A673 (cell line): Measurements from ENCODE around the gene FAM241B. TPM values are rescaled to one million over a fixed set of nuclear protein-coding genes. Genes with fewer than 3 reads are reported as not detected.
A peak's percentile ranks its signal among the peaks of the same experiment; 100 is the strongest.

Source experiments
- BruUV-seq: library from RNA; stranded (reverse); fragments of 400-500 nt; replicated peaks from 2 replicates; lab custom pipeline; 2021; lab: Mats Ljungman, UMichigan
- CTCF ChIA-PET: fragments of 300-600 bp; sonication (Branson Sonifier 250); formaldehyde crosslinking; loops from one replicate; lab custom pipeline; 2022; ENCODE audit warnings: antibody characterized with exemption; lab: Charles Lee
- POLR2A ChIA-PET: fragments of 300-600 bp; sonication (Branson Sonifier 250); formaldehyde crosslinking; loops from one replicate; lab custom pipeline; 2022; ENCODE audit warnings: antibody characterized with exemption; ENCODE audit not compliant: low non-redundant PET; lab: Charles Lee
- DNase-seq: peaks from one replicate; pipeline ENCODE4 v3.0.0-alpha.2; 2015; ENCODE audit warnings: low spot score
- H3K27ac ChIP-seq: fragments of 200-600 bp; sonication (generic); 2 replicates; pipeline ENCODE4 v1.5.1; 2016; ENCODE audit warnings: mixed run types, low read depth, mild to moderate bottlenecking, mixed read lengths, antibody characterized with exemption, low read length; ENCODE audit not compliant: poor library complexity, severe bottlenecking
- H3K27me3 ChIP-seq: fragments of 200-600 bp; sonication (generic); replicated peaks from 2 replicates; pipeline ENCODE4 v1.6.1; 2017; ENCODE audit warnings: mixed run types, low read depth, mild to moderate bottlenecking, mixed read lengths, antibody characterized with exemption, low read length; ENCODE audit not compliant: insufficient read depth, poor library complexity
- H3K36me3 ChIP-seq: fragments of 200-600 bp; sonication (generic); 2 replicates; pipeline ENCODE4 v1.6.1; 2016; ENCODE audit warnings: mixed run types, mild to moderate bottlenecking, mixed read lengths, antibody characterized with exemption, low read length; ENCODE audit not compliant: insufficient read depth, poor library complexity, severe bottlenecking
- H3K4me1 ChIP-seq: fragments of 200-600 bp; sonication (generic); 2 replicates; pipeline ENCODE4 v1.6.1; 2017; ENCODE audit warnings: mixed run types, mild to moderate bottlenecking, mixed read lengths, antibody characterized with exemption, low read length; ENCODE audit not compliant: insufficient read depth, poor library complexity, severe bottlenecking
- H3K4me3 ChIP-seq: fragments of 200-600 bp; sonication (generic); 2 replicates; pipeline ENCODE4 v1.5.1; 2016; ENCODE audit warnings: low read depth, mixed run types, mild to moderate bottlenecking, mixed read lengths, low read length; ENCODE audit not compliant: poor library complexity, severe bottlenecking
- H3K9me3 ChIP-seq: fragments of 200-600 bp; sonication (generic); 2 replicates; pipeline ENCODE4 v1.6.1; 2016; ENCODE audit warnings: mixed run types, low read depth, mild to moderate bottlenecking, mixed read lengths, antibody characterized with exemption, low read length; ENCODE audit not compliant: poor library complexity, severe bottlenecking
- CTCF ChIP-seq: fragments of 300-800, 200-600 bp; sonication (generic); conservative IDR thresholded peaks from 2 replicates; pipeline ENCODE4 v1.5.1; 2017; ENCODE audit warnings: low read depth, mild to moderate bottlenecking, antibody characterized with exemption, low read length, moderate library complexity, mixed read lengths
- EZH2 ChIP-seq: fragments of 200-600 bp; sonication (generic); IDR thresholded peaks from 2 replicates; pipeline ENCODE4 v1.6.1; 2017; ENCODE audit warnings: borderline replicate concordance, low read depth, mild to moderate bottlenecking, mixed read lengths, antibody characterized with exemption, low read length; ENCODE audit not compliant: poor library complexity, severe bottlenecking
- intact Hi-C: fragments of 100-400 bp; cut with micrococcal nuclease; formaldehyde crosslinking; loops from one replicate; pipeline ENCODE4 v1.10.0; 2022; ENCODE audit not compliant: unreplicated experiment
- total RNA-seq: library from RNA; stranded (reverse); gene quantifications from 2 replicates; pipeline ENCODE4 v1.2.3, GENCODE V29; 2021

The FAM241B gene
- total RNA-seq, 1 experiment from 2014 or later = 4.2 TPM

- TF ChIP-seq CTCF (no peak), EZH2 (no peak)
- H3K27ac ChIP-seq = no peak overlapping the region
- no peaks in the 10 kb centered on the region for H3K36me3 ChIP-seq
- BruUV-seq = no TSS peak
- no peaks in the 10 kb centered on the region for H3K4me1 ChIP-seq
- no peak overlapping the region for H3K4me3 ChIP-seq
- ChIA-PET CTCF (interaction anchor here (1.0 to 1.1 kb wide), 2 partner anchors 15 to 271 kb away, joined by 3 to 10 read pairs; no protein-coding TSS in a partner anchor), POLR2A (no interaction called here)
- no peaks in the 10 kb centered on the region for H3K27me3 ChIP-seq
- no peaks in the 10 kb centered on the region for H3K9me3 ChIP-seq
- intact Hi-C loops = loop anchor here (1.0 to 2.0 kb wide), 3 partner anchors 73 to 271 kb away; partner anchors contain the start of gene COL13A1
- no peak for DNase-seq
Observed at GRCh38 chr10:69643779-69644657, 14.0 kb downstream of the FAM241B start.

GRCh38 chr10:69644658-69645295, 14.7 kb downstream of the FAM241B start:
- no TSS peak for BruUV-seq
- H3K27ac ChIP-seq = no peak overlapping the region
- no peaks in the 10 kb centered on the region for H3K4me1 ChIP-seq
- no peaks in the 10 kb centered on the region for H3K36me3 ChIP-seq
- intact Hi-C loops = loop anchor here (1.0 to 2.0 kb wide), 3 partner anchors 73 to 270 kb away; partner anchors contain the start of gene COL13A1
- TF ChIP-seq CTCF (peak; percentile 91), EZH2 (no peak)
- peak; percentile 77 for DNase-seq
- ChIA-PET POLR2A (no interaction called here), CTCF (interaction anchor here (0.6 to 1.1 kb wide), 6 partner anchors 16 to 270 kb away, joined by 3 to 10 read pairs (median 3); no protein-coding TSS in a partner anchor)
- H3K4me3 ChIP-seq = no peak overlapping the region
- H3K9me3 ChIP-seq = no peaks in the 10 kb centered on the region
- H3K27me3 ChIP-seq = no peaks in the 10 kb centered on the region

- no peak for DNase-seq
- POLR2A ChIA-PET = no interaction called here
- Histone ChIP-seq H3K36me3 (no peaks in the 10 kb centered on the region), H3K4me3 (no peak overlapping the region), H3K27me3 (no peaks in the 10 kb centered on the region), H3K27ac (no peak overlapping the region), H3K4me1 (no peaks in the 10 kb centered on the region), H3K9me3 (no peaks in the 10 kb centered on the region)
- CTCF ChIA-PET = interaction anchor here (0.6 to 1.1 kb wide), 9 partner anchors 16 to 269 kb away, joined by 3 to 10 read pairs (median 3); no protein-coding TSS in a partner anchor
- TF ChIP-seq CTCF (no peak), EZH2 (no peak)
- no TSS peak for BruUV-seq
- intact Hi-C loops = loop anchor here (2.0 kb wide), 2 partner anchors 155 to 269 kb away; partner anchors contain the start of gene COL13A1
Observed at GRCh38 chr10:69645296-69646184, 15.5 kb downstream of the FAM241B start.
